GM18505 (cell line): ENCODE results near the gene PLXNB1.

Source experiments
- ATAC-seq: cut with Tn5 transposase; IDR thresholded peaks from one replicate; pipeline ENCODE4 v1.9.1; 2021; ENCODE audit not compliant: unreplicated experiment
- POLR2A ChIP-seq: IDR thresholded peaks from 4 replicates; pipeline ENCODE4 v1.6.1; 2011; ENCODE audit warnings: borderline replicate concordance; ENCODE audit not compliant: insufficient read depth, insufficient read length; ENCODE audit errors: extremely low read depth

Gene PLXNB1

DNA sequence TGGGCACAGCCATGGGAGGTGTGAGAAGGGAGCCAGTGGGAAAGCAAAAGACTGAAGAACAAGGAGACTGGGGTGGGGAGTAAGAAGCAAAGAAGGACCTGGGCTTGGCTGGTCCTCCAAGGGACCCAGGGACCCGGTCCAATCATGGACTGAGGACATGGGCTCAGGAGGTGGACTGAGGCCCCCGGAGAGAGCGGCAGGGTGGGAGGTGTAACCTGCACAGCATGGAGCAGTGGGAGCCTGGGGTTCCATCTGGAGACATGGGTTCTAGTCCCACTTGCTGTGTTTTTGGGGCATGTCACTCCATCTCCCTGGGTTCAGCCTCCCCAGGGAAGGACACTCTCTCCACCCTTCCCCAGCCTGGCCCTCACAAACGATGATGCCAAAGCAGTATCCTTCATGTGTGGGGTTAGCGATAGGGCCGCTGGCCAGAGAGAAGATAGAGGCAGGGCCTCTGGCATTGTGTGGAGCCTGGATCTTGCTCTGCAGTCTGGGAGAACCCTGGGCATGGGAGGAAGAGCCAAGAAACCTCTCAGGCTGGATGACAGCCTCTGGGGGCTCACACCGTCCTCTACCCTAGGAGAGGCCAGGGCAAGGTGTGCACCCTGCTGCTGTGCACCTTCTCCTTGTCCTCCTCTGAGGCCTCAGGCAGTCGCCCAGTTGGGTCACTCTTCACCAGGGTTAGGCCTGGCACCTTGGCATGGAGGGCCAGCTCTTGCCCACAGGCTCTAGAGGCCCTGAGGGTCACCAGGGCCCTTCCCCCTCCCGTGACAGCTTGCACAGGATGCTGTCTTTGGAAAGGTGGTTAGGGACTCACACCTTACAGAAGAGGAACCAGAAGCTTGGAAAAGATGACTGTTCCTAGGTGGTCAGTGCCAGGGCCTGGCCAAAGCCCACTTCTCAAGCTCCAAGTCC is 31.9 kb downstream of the PLXNB1 start:
- no peak for TF ChIP-seq POLR2A
- ATAC-seq: no peak

DNA sequence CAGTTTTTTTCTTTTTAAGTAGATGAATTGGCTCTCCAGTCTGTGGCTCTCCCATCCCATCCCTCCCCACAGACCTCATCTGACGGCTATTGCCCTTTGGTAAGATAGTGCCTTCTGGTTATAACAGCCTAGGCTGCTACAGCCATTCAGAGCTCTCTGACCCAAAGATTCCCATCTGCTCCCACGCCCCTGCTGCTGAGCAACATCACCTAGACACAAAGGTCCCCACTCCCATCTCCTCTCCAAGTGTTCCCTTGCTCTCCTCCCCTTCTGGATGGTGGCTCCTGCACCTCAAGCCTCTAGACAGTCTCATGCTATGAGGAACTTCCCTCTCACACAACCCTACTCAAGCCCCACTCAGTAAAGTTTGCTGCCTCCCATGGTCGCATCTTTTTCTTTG is 34.2 kb downstream of the PLXNB1 start:
- ATAC-seq: no peak
- TF ChIP-seq POLR2A: no peak

DNA sequence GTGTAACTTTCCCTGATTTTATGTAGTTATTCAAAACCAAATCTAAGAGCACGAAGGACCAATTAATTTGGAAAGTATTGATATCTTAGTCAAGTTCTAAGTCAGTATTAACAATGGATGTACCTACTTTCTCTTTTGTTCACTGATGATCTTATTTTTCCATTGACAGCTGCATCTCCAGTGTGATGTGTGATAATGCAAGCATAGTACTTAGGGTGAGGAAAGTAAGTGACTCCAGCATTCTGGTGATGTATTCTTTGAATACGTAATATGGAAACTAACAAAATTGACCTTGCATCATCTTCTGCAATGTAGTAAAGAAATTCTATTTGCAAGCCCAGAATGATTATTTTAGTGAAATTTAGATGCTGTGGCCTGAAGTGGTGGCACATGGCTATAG is 35.5 kb downstream of the PLXNB1 start:
- TF ChIP-seq POLR2A: no peak
- ATAC-seq: no peak

DNA sequence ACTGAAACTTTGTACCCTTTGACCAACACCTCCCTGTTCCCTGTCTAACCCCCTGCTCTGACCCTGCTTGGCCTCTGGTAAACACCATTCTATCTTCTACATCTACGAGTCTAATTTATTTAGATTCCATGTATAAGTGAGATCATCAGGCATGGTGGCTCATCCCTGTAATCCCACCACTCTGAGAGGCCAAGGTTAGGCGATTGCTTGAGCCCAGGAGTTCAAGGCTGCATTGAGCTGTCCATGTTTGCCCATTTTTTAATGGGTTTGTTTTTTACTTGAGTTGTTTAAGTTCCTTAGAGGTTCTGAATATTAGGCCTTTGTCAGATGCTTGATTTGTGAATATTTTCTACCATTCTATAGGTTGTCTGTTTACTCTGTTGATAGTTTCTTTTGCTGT is 40.9 kb downstream of the PLXNB1 start:
- TF ChIP-seq POLR2A: no peak
- ATAC-seq: no peak

DNA sequence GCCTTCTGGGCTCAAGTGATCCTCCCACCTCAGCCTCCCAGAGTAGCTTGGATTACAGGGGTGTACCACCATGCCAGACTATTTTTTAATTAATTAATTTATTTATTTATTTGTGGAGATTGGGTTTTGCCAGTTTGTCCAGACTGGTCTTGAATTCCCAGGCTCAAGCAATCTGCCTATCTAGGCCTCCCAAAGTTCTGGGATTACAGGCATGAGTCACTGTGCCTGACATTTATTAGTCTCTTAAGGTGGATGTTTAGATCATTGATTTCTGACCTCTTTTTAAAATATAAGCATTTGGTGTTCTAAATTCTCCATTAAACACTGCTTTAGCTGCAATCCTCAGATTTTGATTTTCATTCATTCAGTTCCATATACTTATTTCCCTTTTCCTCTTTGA is 42.3 kb downstream of the PLXNB1 start:
- no peak for TF ChIP-seq POLR2A
- no peak for ATAC-seq

DNA sequence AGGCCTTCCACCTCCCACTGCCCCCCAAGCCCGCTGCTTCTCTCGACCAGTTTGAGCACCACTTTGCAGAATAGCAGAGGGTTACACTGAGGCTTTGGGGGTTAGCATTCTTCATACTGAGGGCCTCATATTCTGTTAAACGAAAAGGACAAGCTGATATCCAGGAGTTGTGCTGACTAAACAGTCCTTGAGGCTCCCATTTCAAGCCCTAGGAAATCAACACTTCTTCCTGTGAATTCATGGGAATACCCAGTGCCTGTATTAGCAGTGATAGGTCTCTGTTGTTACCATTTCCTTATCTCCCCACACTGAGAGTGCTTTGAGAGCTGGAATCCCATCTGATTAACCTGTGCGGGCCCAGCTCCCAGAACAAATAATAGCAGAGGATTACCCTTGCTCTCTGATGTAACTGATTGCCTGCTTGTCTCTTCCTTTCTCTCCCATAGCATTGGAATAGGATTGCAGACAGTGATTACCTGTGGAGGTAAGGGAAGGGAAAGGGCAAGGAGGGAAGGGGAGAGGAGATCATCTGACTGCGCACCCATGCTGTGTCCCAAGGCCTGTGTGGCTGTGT is 56.9 kb downstream of the PLXNB1 start:
- no peak for TF ChIP-seq POLR2A
- no peak for ATAC-seq

DNA sequence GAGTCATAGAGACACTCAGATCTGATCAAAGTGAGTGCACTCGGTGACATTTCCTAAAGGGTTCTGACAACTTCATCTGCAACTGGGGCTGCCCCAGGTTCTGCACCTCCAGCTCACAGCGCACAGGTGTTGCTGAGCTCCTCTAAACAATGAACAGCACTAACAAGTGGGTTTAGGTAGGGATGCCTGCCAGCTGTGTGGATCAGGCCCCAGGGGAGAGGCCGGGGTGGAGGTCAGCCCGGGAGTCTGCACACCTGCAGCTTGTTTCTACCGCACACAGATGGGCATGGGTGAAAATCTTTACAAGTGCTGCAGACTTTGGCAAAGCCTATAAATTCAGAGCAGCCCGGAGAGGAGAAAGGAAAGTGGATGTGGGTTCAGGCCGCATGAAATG is 57.5 kb downstream of the PLXNB1 start:
- TF ChIP-seq POLR2A: no peak
- ATAC-seq: no peak

DNA sequence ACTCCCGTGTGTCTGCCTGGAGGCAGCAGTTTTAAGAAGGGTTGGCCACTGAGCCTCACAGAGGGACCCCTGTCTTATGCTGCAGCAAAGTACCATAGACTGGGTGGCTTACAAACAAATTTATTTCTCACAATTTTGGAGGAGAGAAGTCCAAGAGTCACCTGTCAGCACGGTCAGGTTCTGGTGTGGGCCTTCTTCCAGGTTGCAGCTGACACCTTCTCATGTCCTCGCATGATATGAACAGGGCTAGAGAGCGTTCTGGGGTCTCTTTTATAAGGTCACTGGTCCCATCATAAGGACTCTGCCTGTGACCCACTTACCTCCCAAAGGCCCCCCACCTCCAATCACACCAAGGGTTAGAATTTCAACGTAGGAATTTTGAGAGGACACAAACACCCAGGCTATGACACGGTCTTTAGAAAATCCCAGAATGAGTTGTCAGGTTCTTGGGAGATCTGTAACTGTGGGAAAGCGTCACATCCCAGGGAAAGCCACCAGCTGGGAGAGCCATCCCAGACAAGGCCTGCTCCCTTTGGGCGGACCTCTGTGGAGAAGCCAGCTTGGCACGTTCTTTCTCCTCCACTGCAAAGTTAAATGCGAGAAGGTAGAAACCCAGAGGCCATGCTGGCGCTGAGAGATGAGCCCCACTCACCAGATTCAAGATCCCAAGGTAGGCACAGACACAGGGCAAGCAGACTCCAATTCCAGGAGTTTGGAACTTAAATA is 58.1 kb downstream of the PLXNB1 start, which contains the start of gene FBXW12:
Gene FBXW12, plus strand, starts transcription at position 569 of the 726 bp plus-strand sequence. CDS start 549 bp downstream, outside the sequence.
- ATAC-seq: no peak
- no peak for TF ChIP-seq POLR2A

DNA sequence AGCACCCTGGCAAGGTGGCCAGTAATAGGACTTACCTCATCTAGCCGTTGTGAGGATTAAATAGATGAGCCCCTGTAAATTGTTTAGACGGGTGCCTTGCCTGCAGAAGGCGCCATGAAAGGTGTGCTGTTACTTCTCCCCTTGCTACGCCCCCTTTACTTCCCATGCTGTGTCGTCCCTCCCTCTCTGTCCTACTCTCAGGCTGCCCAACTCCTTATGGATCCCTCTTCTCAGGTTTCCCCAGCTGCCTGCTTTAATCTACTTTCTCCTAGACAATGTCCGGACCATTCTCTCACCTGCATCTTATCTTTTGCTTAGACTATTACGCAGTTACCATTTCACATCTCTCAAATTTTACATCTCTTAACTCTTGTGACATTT is 59.6 kb downstream of the PLXNB1 start:
- TF ChIP-seq POLR2A: no peak
- ATAC-seq: no peak

DNA sequence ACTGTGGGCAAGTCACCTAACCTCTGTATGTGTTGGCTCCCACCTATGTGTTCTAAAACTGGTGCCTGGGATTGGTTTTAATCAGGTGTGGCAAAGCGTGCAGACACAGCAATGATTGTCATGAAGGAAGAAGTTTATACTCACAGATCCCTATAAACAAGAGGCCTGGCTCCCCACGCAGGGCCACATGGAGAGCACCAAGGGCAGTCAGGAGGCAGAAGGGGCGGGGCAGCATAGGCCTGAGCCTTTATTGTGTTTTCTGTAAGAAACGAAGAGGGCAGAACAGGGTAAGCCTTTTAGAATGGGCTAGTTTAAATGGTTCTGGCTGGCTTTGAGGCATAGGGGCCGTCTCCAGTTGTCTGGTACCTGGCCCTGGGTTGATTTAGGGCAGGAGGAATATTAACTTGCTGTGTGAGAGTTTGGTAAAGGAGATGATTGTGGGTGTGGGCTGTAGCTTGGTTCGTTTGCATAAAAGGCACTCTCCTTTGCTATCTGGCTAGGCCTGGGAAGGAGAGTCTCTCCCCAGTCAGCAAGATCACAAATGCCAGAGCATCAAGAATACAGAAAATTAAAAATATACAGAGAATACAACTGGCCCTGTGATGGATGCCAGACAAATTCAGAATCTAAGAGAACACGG is 60.1 kb downstream of the PLXNB1 start:
- TF ChIP-seq POLR2A: no peak
- ATAC-seq: no peak

DNA sequence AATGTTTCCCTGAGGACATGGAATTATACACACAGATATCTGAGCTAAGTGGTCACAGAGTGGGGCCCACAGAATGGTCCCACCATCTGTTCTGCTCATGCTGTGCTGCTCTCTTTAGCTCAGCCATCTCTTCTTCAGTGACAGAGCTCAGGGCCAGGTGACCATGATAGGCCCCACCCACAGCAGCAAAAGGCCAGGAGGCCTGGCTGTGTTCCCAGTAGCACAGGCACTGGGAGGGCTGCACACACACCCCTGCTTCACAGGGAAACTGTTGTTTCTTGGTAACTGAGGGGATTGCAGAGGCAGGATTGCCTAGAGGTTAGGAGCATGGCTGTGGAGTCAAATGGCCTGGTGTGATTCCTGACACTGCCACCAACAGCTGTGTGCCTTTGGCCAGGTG is 62.7 kb downstream of the PLXNB1 start:
- no peak for ATAC-seq
- TF ChIP-seq POLR2A: no peak

DNA sequence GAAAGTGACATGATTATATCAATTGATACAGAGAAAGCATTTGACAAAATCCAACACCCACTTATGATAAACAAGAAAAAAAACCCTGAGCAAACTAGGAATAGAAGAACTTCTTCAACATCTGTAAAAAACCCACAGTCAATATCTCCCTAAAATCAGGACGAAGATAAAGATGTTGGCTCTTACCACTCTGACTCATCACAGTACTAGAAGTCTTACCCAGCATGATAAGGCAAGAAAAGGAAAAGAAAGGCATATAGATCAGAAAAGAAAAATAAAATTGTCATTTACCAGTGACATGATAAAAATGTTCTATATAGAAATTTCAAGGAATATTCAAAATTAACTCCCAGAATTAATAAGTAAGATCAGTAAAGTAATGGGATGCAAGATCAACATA is 65.0 kb downstream of the PLXNB1 start:
- TF ChIP-seq POLR2A: no peak
- ATAC-seq: no peak

DNA sequence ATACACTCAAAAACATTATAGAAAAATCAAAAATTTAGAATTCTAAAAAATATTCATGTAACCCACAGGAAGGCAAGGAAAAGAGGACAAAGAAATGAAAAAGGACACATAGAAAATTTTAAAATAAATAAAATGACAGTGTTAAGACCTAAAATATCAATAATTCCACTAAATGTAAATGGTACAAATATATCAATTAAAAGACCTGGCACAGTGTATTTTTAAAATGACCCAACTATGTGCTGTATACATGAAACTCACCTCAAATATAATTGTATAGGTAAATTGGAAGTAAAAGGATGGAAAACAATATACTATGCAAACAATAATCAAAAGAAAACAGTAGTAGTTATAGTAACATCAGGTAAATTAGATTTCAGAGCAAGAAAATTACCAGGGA is 68.0 kb downstream of the PLXNB1 start:
- no peak for ATAC-seq
- TF ChIP-seq POLR2A: no peak

DNA sequence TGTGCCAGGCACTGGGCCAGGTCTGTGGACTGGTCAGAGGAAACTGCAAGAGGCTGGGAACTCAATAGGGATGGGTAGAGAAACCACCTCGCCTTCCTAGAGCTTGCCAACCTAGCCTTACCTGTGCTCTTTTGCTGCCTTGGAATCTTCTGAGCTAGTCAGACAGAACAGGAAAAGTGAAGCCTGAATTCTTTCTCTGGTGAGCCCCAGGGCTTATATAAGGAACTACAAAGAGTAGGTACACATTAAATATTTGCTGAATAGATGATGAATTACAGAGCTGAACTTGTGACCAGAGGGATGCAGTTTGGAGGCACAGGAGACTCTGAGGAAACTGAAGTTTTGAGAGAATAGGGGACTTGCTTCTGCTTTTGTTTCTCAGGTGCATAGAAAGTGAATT is 73.5 kb downstream of the PLXNB1 start:
- ATAC-seq: no peak
- TF ChIP-seq POLR2A: no peak

DNA sequence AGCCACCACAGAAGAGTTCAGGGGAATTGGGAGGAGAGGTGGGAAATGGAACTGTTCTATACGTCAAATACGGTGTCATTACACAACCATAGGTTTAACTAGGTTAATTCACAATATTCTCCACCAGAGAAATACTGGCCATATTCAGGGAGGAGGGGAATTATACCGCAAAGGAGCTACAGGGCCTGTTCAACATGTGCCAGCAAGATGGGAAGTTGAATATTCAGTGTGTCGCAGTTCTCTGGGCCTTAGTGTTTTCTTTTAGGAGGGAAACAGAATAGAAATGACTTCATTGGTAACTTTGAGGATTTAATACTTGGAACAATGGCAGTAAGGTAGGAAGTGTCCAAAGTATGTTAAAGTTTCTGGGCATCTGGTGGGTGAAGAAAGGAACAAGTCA is 75.9 kb downstream of the PLXNB1 start:
- no peak for ATAC-seq
- no peak for TF ChIP-seq POLR2A
